Ishikawa (cell line): ENCODE data around the gene RTN4R.

ENCODE experiments used
- CEBPB ChIP-seq: IDR thresholded peaks from 2 replicates; pipeline ENCODE4 v1.6.1; 2012
- CREB1 ChIP-seq: IDR thresholded peaks from 2 replicates; pipeline ENCODE4 v1.6.1; 2012; ENCODE audit warnings: low read depth
- EGR1 ChIP-seq: IDR thresholded peaks from 2 replicates; pipeline ENCODE4 v1.6.1; 2012
- EP300 ChIP-seq: IDR thresholded peaks from 2 replicates; pipeline ENCODE4 v1.6.1; 2012; ENCODE audit warnings: borderline replicate concordance
- FOXM1 ChIP-seq: IDR thresholded peaks from 2 replicates; pipeline ENCODE4 v1.6.1; 2012; ENCODE audit warnings: low read depth, borderline replicate concordance
- NFIC ChIP-seq: IDR thresholded peaks from 2 replicates; pipeline ENCODE4 v1.6.1; 2012
- RAD21 ChIP-seq: IDR thresholded peaks from 2 replicates; pipeline ENCODE4 v1.6.1; 2012; ENCODE audit warnings: low read depth
- TAF1 ChIP-seq: IDR thresholded peaks from 2 replicates; pipeline ENCODE4 v1.6.1; 2012; ENCODE audit warnings: low read depth, mild to moderate bottlenecking
- TCF12 ChIP-seq: IDR thresholded peaks from 2 replicates; pipeline ENCODE4 v1.6.1; 2012; ENCODE audit warnings: low read depth
- TEAD4 ChIP-seq: IDR thresholded peaks from 2 replicates; pipeline ENCODE4 v1.6.1; 2012
- YY1 ChIP-seq: IDR thresholded peaks from 2 replicates; pipeline ENCODE4 v1.6.1; 2012; ENCODE audit warnings: low read depth
- ZBTB7A ChIP-seq: IDR thresholded peaks from 2 replicates; pipeline ENCODE4 v1.6.1; 2012; ENCODE audit warnings: low read depth
- TF ChIP-seq, protein P1 (sequence below): IDR thresholded peaks from 2 replicates; pipeline ENCODE4 v1.6.1; 2012
- TF ChIP-seq, protein P2 (sequence below): IDR thresholded peaks from 2 replicates; pipeline ENCODE4 v1.6.1; 2012; ENCODE audit warnings: low read depth, mild to moderate bottlenecking
- TF ChIP-seq, protein P3 (sequence below): IDR thresholded peaks from 2 replicates; pipeline ENCODE4 v1.6.1; 2012

The RTN4R gene

DNA sequence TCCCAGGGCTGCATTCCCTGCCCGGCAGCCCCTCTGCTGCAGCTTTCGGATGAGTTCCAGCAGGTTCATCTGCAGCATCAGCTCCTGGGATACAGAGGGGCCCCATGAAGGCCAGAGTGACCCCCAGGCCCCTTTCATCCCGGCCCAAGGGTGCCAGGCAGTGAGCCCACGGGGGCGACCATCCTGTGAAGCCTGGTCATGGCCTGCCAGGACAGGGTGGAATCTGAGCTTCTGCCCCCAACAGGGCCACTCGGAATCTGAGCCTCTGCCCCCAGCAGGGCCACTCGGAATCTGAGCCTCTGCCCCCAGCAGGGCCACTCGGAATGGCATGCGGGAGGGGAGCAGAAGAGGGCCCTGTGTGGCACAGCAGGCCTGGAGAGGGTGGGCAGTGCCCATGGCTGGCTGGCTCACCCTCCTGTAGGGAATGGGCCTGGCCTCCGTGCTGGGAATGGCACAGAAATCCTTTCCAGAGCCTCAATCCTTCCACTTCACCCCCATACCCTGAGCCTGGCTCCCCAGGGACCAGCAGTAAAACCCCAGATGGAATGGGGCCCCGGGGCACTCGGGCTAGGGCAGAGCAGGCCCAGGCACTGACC, 46.7 kb upstream of the RTN4R start:
- TF ChIP-seq NFIC (peak; percentile 42), EP300 (peak; percentile 60), TCF12 (peak; percentile 44; the same call in 1 of the 2 replicates), TEAD4 (peak; percentile 55)

DNA sequence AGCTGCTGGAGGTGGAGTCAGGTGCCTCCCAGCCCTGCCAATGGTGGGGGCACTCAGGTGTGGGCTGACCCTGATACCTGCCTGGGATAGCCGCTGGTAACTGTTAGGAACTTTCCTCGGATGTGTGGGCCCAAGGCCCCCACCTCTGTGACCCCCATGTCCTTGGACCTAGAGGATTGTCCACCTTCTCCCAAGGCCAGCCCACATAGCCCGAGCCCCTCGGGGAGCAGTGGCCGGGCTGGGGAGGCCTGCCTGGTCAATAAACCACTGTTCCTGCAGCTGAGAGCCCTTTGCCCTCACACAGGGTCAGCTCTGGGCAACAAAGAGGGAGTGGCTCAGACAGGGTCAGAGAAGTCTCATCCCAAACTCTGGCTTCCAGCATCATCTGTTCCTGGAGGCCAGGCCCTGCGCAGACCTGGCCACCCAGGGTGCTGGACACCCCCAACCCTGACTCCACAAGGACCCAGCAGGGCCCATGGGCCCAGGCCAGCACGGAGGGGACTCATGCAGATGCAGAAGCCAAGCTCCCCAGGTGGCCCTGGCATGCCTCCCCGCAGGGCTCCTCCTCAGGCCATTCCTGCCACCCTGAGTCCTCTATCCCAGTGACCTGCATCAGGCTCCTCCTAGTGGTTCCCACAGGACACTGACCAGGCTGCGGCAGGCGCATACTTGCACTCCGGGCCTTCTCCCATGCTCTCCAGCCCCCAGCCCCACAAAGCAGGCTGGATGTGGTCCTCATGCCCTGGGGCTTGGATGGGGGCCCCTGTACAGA, 45.4 kb upstream of the RTN4R start:
- TF ChIP-seq NFIC: peak; percentile 19; the same call in 1 of the 2 replicates

DNA sequence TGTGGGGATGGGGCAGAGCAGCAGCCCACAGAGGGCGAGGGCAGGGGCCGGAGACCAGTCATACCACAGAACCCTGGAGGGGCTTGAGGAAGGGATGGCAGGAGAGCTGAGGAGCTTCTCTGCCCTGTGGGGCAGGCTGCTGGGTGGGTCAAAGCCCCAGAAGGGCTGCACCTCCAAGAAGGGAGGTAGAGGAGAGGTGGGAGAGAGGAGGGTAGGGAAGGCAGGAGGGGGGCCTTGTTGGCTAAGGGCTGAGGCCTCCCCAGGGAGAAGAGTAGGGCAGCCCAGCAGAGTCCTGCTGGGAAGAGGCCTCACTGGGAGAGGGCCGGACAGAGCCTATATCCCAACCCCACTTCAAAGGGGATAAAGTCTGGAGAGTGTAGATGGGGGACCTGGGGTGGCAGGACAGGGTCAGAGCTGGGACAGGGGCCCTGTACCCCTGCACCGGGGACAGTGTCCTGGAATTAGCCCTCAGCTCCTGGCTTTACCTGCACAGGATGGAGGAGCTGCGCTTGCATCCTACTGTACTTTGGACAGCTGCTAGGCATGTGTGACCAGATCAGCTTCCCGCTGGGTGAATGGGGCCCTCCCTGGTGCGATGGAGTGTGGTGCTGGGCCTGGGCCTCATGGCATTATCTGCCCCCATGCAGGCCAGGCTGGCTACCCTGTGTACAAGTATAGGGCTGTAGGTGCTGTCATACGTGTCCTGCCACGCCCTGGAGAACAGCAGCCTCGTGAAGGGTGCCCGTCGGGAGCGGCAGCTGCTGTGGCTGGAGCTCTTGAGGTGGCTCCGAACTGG, 44.5 kb upstream of the RTN4R start:
- no peak for TF ChIP-seq ZBTB7A
- TF ChIP-seq TAF1: no peak
- TF ChIP-seq RAD21: no peak
- no peak for TF ChIP-seq CREB1
- TF ChIP-seq, protein P1, sequence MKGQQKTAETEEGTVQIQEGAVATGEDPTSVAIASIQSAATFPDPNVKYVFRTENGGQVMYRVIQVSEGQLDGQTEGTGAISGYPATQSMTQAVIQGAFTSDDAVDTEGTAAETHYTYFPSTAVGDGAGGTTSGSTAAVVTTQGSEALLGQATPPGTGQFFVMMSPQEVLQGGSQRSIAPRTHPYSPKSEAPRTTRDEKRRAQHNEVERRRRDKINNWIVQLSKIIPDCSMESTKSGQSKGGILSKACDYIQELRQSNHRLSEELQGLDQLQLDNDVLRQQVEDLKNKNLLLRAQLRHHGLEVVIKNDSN: no peak
- no peak for TF ChIP-seq YY1
- no peak for TF ChIP-seq EP300
- no peak for TF ChIP-seq FOXM1
- TF ChIP-seq, protein P2, sequence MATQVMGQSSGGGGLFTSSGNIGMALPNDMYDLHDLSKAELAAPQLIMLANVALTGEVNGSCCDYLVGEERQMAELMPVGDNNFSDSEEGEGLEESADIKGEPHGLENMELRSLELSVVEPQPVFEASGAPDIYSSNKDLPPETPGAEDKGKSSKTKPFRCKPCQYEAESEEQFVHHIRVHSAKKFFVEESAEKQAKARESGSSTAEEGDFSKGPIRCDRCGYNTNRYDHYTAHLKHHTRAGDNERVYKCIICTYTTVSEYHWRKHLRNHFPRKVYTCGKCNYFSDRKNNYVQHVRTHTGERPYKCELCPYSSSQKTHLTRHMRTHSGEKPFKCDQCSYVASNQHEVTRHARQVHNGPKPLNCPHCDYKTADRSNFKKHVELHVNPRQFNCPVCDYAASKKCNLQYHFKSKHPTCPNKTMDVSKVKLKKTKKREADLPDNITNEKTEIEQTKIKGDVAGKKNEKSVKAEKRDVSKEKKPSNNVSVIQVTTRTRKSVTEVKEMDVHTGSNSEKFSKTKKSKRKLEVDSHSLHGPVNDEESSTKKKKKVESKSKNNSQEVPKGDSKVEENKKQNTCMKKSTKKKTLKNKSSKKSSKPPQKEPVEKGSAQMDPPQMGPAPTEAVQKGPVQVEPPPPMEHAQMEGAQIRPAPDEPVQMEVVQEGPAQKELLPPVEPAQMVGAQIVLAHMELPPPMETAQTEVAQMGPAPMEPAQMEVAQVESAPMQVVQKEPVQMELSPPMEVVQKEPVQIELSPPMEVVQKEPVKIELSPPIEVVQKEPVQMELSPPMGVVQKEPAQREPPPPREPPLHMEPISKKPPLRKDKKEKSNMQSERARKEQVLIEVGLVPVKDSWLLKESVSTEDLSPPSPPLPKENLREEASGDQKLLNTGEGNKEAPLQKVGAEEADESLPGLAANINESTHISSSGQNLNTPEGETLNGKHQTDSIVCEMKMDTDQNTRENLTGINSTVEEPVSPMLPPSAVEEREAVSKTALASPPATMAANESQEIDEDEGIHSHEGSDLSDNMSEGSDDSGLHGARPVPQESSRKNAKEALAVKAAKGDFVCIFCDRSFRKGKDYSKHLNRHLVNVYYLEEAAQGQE: no peak
- TF ChIP-seq, protein P3, sequence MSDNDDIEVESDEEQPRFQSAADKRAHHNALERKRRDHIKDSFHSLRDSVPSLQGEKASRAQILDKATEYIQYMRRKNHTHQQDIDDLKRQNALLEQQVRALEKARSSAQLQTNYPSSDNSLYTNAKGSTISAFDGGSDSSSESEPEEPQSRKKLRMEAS: no peak
- TF ChIP-seq TCF12: no peak
- TF ChIP-seq CEBPB: no peak
- TF ChIP-seq EGR1: no peak
- no peak for TF ChIP-seq NFIC
- no peak for TF ChIP-seq TEAD4

DNA sequence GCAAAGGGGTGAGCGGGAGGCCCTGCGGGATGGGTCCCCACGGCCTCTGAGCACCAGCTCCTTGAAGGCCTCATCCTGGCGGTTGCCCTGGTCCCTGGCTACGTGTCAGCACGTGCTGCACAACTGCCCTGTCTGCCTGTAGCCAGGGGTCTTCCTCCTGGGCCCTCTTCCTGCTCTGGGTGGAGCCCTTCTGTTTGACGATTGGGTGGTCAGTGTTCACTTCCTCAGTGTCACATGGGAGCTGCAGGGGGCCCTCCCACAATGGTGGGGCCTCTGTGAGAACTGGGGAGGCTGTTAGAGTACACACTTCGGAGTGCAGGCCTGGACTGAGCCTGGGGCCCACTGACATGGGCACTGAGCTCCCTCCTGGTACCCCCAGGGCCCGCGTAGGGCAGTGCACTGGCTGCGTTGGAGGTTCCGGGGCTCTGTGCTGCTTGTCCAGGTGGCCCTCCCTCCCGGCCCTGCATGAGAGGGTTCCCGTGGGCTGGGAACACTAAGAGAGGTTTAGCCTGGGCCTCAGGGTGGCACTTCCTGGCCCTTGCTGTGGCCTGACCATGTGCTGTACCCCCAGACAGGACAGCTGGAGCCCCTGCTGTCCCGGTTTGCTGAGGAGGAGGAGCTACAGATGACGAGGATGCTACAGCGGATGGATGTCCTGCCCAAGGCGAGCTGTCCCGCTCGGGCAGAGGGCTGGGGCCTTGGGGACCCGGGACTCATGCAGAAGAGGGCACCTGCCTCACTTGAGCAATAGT, 38.0 kb upstream of the RTN4R start:
- TF ChIP-seq EGR1 (no peak), RAD21 (no peak)

DNA sequence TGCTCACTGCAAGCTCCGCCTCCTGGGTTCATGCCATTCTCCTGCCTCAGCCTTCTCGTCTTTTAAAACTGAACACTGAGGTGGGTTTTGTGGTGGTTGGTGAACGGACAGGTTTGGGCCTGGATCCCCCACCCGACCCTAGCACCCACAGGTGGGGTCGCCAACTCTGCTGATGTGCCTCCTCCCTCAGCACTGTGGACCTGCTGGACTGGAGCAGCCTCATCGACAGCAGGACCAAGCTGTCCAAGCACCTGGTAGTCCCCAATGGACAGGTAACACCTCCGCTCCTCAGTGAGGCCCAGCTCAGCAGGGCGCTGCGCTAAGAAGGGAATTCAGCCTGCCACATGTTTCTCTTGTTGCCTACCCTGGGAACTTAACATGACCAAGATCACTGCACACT, 36.5 kb upstream of the RTN4R start:
- no peak for TF ChIP-seq EGR1

DNA sequence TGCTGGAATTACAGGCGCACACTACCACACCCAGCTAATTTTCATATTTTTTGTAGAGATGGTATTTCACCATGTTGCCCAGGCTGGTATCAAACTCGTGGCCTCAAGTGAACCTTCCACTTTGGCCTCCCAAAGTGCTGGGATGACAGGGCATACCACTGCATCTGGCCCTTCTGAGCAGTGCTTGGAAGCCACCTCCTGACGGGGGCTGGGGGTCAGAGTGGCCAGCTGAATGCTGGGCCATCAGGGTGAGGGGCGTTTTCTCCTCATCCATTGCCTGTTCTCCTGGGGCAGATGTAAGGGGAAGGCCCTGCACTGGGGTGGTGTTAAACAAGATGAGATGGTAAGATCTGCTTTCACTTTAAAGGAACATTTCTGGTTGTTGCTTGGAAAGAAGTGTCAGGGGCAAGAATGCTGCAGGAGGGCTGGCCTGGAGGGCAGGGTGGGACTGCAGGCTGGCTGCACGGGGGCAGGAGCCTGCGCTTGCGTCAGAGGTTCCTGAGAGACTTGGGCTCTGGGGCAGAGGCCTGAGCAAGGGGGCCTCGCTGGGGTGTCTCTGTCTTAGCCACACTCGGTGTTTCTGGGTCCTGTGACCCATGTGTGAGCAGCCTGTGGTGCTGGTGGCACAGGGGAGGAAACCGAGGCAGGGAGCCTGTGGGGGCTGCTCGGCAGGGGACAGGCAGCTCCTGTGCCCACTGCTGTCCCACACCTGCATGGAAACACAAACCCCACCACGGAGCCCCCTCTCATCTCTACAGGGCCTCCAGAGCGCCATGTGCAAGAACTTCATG, 34.5 kb upstream of the RTN4R start:
- no peak for TF ChIP-seq CREB1
- TF ChIP-seq EGR1: no peak
- no peak for TF ChIP-seq ZBTB7A
- TF ChIP-seq TEAD4: no peak
- TF ChIP-seq RAD21: no peak
- no peak for TF ChIP-seq TCF12
- TF ChIP-seq YY1: no peak
- no peak for TF ChIP-seq TAF1
- TF ChIP-seq NFIC: no peak
- no peak for TF ChIP-seq CEBPB
- TF ChIP-seq, protein P1: no peak
- TF ChIP-seq FOXM1: no peak
- no peak for TF ChIP-seq EP300
- TF ChIP-seq, protein P2: no peak
- TF ChIP-seq, protein P3: no peak
